ENCODE results near the gene OR10V1.

OR10V1 gene

DNA sequence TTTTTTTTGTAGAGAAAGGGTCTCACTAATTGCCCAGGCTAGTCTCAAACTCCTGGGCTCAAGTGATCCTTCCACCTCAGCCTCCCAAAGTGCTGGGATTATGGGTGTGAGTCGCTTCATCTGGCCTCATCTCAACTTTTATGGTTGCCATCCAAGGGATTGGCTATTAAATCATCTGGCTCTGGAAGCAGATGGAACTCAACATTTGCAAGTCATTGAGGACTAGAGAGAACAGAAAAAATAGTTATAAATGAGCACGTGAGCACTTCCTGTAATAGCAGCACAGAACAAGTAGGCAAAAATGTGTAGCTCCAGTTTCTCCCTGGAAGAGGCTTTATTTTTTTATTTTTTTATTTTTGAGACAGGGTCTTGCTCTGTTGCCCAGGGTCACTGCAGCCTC is 22.5 kb downstream of the OR10V1 start:
- TF ChIP-seq SIN3A (IDR thresholded peaks at IDR 0.05; ENCODE audit: borderline replicate concordance, insufficient read depth, low read length) (no peak), FOXP2 (optimal IDR thresholded peaks at IDR 0.05; ENCODE audit: borderline replicate concordance, extremely low read depth, extremely low read length, insufficient read depth) (no peak), POLR2AphosphoS5 (IDR thresholded peaks at IDR 0.05; ENCODE audit: low read depth, low read length) (no peak), TAF1 (IDR thresholded peaks at IDR 0.05; ENCODE audit: borderline replicate concordance, insufficient read depth, low read length) (no peak)
- TF ChIP-seq, protein P1, sequence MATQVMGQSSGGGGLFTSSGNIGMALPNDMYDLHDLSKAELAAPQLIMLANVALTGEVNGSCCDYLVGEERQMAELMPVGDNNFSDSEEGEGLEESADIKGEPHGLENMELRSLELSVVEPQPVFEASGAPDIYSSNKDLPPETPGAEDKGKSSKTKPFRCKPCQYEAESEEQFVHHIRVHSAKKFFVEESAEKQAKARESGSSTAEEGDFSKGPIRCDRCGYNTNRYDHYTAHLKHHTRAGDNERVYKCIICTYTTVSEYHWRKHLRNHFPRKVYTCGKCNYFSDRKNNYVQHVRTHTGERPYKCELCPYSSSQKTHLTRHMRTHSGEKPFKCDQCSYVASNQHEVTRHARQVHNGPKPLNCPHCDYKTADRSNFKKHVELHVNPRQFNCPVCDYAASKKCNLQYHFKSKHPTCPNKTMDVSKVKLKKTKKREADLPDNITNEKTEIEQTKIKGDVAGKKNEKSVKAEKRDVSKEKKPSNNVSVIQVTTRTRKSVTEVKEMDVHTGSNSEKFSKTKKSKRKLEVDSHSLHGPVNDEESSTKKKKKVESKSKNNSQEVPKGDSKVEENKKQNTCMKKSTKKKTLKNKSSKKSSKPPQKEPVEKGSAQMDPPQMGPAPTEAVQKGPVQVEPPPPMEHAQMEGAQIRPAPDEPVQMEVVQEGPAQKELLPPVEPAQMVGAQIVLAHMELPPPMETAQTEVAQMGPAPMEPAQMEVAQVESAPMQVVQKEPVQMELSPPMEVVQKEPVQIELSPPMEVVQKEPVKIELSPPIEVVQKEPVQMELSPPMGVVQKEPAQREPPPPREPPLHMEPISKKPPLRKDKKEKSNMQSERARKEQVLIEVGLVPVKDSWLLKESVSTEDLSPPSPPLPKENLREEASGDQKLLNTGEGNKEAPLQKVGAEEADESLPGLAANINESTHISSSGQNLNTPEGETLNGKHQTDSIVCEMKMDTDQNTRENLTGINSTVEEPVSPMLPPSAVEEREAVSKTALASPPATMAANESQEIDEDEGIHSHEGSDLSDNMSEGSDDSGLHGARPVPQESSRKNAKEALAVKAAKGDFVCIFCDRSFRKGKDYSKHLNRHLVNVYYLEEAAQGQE (IDR thresholded peaks at IDR 0.05; ENCODE audit: insufficient read depth in 1 of 2, low read depth in 2 of 2, low read length in 2 of 2) = no peak

DNA sequence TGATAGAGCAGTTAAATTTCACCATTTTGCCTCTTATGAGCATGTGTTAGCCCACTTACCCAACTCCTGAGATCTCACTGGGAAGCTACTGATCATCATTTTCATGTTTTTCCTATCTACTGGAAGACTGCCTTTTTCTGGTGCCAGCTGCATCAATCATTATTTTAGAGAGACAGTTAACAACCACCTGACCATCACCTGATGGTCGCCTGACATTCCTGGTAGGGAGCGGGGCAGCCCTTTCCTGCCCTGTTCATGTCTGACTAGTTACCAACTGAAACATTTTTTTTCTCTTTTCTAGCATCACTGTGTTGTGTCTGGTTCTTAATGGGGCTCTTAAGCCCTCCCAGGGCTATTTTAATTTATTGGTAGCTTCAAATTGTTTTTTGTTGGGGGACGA is 24.6 kb downstream of the OR10V1 start:
- TF ChIP-seq TAF1 (IDR thresholded peaks at IDR 0.05; ENCODE audit: borderline replicate concordance, insufficient read depth, low read length) (no peak), SIN3A (IDR thresholded peaks at IDR 0.05; ENCODE audit: borderline replicate concordance, insufficient read depth, low read length) (no peak), FOXP2 (optimal IDR thresholded peaks at IDR 0.05; ENCODE audit: borderline replicate concordance, extremely low read depth, extremely low read length, insufficient read depth) (no peak), POLR2AphosphoS5 (IDR thresholded peaks at IDR 0.05; ENCODE audit: low read depth, low read length) (no peak)
- TF ChIP-seq, protein P1 (IDR thresholded peaks at IDR 0.05; ENCODE audit: insufficient read depth in 1 of 2, low read depth in 2 of 2, low read length in 2 of 2) = no peak

DNA sequence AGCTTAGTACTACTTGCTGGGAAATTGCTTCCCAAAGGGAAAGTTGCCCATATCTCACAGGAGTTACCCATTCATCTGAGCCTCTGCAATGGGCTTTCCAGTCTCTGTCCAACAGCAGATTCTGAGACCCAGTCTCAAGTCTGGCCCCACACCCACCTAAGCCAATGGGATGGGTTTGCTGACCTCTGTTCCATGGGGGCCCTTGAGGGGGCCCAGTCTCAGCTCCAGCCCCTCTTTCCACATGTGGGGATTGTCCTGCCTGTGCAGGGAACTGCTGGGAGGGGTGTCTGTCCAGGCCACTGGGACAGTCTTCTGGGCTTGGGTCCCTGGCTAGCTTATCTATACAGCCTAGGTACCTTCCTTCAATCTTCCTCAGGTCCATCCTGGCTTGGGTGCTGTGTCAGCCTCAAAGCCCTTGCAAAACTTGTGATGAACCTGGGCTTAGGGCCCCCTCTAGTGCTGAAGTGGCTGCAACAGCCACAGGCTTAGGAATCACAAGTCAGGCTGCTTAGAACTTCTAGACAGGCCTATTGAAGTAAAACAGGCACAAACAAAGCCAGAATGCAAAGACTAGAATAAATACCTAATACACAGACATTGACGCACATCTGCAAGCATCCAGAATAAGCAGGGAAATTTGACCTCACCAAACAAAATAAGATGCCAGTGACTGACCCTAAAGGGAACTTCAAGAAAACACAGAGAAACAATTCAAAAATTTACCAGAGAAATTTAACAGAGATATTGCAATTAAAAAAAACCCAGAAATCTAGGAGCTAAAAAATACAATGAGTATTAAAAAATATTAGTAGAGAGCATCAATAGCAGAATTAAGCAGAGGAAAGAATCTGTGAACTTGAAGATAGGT is 33.1 kb downstream of the OR10V1 start:
- TF ChIP-seq SIN3A (IDR thresholded peaks at IDR 0.05; ENCODE audit: borderline replicate concordance, insufficient read depth, low read length) (no peak), POLR2AphosphoS5 (IDR thresholded peaks at IDR 0.05; ENCODE audit: low read depth, low read length) (no peak), TAF1 (IDR thresholded peaks at IDR 0.05; ENCODE audit: borderline replicate concordance, insufficient read depth, low read length) (no peak), FOXP2 (optimal IDR thresholded peaks at IDR 0.05; ENCODE audit: borderline replicate concordance, extremely low read depth, extremely low read length, insufficient read depth) (no peak)
- TF ChIP-seq, protein P1 (IDR thresholded peaks at IDR 0.05; ENCODE audit: insufficient read depth in 1 of 2, low read depth in 2 of 2, low read length in 2 of 2) = no peak

DNA sequence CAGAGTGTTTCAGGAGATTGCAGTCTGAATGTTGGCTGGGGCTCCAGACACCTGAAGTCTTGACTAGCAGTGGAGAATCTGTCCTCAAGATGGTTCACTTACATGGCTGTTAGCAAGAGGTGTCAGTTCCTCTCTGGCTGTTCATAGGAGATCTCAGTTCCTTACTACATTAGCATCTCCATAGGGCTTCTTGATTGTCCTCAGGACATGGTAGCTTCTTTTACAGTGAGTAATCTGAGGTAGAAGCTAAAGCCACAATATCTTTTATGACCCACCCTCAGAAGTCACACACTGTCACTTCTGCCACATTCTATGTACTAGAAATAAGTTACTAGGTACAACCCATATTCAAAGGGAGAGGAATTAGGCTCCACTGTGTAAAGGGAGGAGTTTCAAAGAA is 34.3 kb downstream of the OR10V1 start:
- no peak for TF ChIP-seq POLR2AphosphoS5 (IDR thresholded peaks at IDR 0.05; ENCODE audit: low read depth, low read length)
- no peak for TF ChIP-seq TAF1 (IDR thresholded peaks at IDR 0.05; ENCODE audit: borderline replicate concordance, insufficient read depth, low read length)
- TF ChIP-seq SIN3A (IDR thresholded peaks at IDR 0.05; ENCODE audit: borderline replicate concordance, insufficient read depth, low read length) = no peak
- TF ChIP-seq, protein P1 (IDR thresholded peaks at IDR 0.05; ENCODE audit: insufficient read depth in 1 of 2, low read depth in 2 of 2, low read length in 2 of 2) = no peak
- no peak for TF ChIP-seq FOXP2 (optimal IDR thresholded peaks at IDR 0.05; ENCODE audit: borderline replicate concordance, extremely low read depth, extremely low read length, insufficient read depth)

Measured in PFSK-1 (cell line).